Measurements from ENCODE around the gene EEFSEC.

DNA sequence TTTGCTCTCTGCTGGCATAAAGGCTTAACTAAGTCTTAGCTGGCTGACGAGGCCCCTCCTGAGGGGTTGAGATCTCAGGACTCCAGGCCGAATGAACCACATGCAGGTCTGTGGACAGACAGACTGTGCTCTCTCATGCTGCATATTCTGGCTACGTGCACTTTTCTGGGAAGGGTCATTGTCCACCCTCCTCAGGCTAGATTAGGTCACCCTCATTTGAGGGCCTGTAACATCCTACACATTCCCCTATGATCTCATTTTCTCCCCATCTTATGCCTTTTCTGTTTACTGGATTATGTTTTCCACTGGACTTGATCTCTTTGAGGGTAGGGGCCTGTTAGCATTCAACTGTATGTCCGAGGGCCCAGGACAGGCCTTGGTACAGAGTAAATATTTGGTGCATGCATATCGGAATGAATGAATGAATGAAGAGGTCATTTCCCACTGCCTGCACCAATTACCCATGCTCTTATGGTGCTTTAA, 13.7 kb downstream of the EEFSEC start:
- TF ChIP-seq CTCF (IDR thresholded peaks at IDR 0.05) (no peak), POLR2A (IDR thresholded peaks at IDR 0.05) (no peak)

Measured in esophagus squamous epithelium (tissue), 4 donors.